Tongue (tissue), 2 donors: ENCODE results near the gene GABRD. TPM values are rescaled to one million over a fixed set of nuclear protein-coding genes. Genes with fewer than 3 reads are reported as not detected.

ENCODE experiments used
- DNase-seq: peaks from one replicate; pipeline ENCODE4 v3.0.0-alpha.2; 2015
- total RNA-seq: library from RNA; depleted of rRNA; stranded (reverse); fragments of >200 nt; gene quantifications from one replicate; pipeline ENCODE4 v1.2.3, GENCODE V29; 2014

The GABRD gene
- total RNA-seq, 1 donor from 2014 or later: 0.82 TPM

GRCh38 chr1:2018217-2019171 is 651 bp upstream of the GABRD start:
- no peak for DNase-seq

DNA sequence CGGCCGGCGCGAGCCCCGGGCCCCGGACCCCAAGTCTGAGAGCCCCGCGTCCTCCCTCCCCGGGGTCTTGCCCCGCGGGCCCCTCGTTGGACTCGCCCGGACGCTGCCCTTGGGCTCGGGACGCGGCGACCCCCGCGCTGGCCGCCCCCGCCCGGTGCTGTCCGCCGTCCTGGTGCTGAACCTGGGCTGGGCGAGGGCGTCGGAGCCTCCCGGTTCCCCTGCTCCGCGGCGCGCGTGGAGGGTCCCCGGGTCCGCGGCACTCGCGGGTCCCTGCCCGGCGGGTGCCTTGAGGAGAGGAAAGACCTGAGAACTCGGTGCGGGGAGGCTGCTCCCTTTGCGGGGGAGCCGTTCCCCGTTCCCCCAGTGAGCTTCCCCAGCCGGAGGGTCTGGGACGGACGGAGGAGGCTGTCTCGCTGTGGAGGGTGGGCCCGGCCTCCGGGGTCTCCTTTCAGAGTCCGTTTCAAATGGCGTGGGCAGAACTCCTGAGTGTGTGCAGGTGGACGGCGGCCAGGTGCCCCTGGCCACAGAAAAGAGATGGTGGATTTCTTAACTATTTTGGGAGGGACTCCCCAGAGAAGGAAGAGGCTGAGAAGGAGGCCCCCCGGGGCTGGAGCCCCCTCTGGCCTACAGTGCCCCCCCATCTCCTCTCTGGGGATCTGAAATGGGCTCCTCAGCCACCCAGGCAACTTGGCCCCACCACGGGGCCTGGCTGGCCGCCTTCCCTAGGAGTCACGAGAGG is 595 bp downstream of the GABRD start:
- DNase-seq: peak; percentile 52

- DNase-seq: no peak
Measured at GRCh38 chr1:2020310-2020655, 1.1 kb downstream of the GABRD start.

DNA sequence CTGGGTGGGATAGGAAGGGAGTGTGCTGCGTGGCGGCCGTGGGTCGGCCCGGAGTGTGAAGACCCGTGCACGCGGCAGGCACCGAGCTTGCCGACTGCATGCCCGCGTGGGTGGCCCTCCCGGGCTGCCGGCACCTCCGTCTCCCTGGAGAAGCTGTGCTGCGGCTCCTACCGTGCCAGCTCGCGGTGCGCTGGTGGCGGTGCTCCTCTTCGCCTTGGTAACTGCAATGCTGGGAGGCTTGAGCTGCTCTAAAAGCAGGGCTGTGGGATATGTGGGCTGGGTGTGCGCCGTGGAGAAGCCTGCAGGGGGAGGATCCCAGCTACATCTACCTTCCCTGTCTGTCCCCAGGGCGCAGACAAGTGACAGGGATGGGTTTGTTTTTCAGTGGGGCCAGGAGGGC is 2.4 kb downstream of the GABRD start:
- no peak for DNase-seq

DNA sequence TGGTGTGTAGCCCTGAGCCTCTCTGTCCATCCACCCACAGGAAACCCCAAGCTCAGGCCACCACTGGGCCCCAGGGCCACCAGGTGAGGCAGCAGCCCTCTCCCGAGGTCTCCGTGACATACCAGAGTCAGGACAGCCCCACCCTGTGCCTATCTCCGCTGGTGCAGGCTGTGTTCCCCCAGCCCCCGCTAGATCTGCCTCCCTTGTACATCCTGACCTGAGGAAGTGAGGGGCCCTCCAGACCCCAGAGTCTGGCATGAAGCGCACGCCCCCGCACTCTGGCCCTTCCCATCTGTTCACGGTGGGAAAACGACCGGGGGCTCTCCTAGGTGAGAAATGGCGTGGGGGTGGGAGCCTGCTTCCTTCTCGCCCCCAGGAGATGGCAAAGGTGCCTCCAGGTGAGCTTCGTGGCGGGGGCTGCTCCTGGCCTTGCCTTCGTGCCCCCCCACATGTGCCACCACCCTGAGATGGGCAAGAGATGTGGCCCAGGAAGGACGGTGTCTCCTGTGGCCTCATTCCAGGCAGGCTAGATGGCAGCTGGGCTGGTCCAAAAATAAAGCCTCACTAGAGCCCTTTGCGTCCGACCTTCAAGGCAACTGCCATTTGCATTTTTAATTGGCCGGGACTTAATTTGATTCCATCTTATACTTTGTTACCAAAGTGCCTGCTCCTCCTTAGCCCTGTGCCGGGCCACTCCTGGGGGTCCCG is 3.1 kb downstream of the GABRD start:
- no peak for DNase-seq

DNA sequence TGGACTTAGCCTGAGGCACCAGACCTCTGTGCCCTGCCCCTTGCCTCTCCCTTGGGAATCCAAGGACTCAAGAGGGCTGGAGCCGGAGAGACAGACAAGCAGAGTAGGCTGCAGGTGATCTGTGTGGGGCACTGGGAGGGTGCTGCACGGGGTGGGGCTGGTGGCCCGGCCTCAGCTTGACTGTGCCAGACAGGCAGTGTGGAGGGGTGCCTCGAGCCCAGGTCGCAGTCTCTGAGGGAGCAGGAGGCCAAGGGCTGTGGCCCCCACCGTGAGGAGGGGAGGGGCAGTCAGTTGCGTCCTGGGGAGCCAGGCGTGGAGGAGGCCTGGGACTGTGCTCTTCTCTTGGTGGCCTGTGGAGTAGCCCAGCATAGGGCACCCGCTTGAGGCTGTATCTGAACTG is 4.0 kb downstream of the GABRD start:
- no peak for DNase-seq

- DNase-seq: no peak
Measured at GRCh38 chr1:2024451-2024850, 5.3 kb downstream of the GABRD start.

DNA sequence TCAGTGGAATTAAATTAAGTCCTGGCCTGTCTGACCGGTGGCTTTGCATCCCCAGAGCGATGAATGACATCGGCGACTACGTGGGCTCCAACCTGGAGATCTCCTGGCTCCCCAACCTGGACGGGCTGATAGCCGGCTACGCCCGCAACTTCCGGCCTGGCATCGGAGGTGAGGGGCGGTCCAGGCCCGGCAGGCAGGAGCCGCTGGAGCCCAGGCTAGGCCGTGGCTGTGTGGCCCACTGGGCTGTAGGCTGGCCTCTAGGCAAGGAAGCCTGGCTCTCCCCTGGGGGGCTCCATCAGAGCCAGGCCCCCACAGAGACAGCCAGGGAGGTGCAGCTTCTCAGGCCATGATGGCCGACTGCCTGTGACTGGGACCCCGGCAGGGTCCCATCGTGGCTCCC is 5.7 kb downstream of the GABRD start:
- DNase-seq: no peak

GRCh38 chr1:2025491-2025981 is 6.4 kb downstream of the GABRD start:
- peak; percentile 80 for DNase-seq

DNA sequence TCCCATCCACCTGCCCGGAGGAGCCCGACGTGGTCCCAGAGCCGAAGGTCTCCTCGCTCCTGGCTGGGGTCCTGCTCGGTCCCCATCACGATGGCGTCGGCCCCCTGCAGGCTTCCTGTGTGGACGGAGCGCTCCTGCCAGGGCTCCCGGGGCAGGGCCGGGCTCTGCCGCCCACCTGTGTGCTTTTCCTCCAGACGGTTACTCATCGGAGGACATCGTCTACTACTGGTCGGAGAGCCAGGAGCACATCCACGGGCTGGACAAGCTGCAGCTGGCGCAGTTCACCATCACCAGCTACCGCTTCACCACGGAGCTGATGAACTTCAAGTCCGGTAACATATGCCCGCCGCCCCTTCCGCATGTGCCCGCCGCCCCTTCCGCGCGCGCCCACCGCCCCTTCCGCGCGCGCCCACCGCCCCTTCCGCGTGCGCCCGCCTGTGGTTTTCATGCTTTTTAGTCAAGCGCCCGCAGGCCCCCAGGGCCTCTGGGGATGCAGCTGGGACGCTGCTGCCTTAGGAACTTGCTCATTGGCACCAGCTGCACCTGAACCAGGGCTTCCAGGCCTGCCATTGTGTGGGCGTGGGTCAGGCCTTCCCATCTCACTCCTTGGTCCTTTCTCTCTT is 8.9 kb downstream of the GABRD start:
- no peak for DNase-seq

- no peak for DNase-seq
Measured at GRCh38 chr1:2028870-2029560, 9.9 kb downstream of the GABRD start.

- no peak for DNase-seq
Measured at GRCh38 chr1:2029561-2029960, 10.4 kb downstream of the GABRD start.

DNA sequence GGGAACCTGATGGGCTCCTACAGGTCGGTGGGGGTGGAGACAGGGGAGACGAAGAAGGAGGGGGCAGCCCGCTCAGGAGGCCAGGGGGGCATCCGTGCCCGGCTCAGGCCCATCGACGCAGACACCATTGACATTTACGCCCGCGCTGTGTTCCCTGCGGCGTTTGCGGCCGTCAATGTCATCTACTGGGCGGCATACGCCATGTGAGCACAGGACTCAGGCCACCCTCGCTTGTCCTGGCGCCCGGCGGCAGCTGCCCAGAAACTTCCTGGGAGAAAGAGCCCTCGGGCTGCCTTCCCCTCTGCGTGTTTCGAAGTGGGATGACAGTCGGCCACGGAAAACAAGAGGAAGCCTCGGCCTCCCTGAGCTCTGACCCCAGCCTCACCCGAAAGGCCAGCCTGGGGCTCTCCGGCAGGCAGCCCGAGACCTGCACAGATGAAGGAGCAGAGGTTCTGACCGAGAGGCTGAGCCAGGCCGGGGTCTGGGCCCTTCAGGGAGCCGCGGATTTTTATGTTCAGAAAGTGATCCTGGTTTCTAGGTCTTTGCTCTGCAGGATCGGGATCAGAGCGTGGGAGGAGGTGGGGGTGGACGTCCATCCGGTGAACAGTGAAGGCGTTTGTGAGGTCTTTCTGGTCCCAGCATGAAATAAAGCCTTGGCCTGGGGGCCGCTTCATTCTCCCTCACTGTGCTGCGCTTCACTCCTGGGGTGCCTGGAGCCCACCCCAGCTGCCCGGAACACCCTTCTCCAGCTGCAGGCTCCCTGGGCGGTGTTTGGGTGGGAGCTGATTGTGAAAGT is 11.1 kb downstream of the GABRD start:
- no peak for DNase-seq

DNA sequence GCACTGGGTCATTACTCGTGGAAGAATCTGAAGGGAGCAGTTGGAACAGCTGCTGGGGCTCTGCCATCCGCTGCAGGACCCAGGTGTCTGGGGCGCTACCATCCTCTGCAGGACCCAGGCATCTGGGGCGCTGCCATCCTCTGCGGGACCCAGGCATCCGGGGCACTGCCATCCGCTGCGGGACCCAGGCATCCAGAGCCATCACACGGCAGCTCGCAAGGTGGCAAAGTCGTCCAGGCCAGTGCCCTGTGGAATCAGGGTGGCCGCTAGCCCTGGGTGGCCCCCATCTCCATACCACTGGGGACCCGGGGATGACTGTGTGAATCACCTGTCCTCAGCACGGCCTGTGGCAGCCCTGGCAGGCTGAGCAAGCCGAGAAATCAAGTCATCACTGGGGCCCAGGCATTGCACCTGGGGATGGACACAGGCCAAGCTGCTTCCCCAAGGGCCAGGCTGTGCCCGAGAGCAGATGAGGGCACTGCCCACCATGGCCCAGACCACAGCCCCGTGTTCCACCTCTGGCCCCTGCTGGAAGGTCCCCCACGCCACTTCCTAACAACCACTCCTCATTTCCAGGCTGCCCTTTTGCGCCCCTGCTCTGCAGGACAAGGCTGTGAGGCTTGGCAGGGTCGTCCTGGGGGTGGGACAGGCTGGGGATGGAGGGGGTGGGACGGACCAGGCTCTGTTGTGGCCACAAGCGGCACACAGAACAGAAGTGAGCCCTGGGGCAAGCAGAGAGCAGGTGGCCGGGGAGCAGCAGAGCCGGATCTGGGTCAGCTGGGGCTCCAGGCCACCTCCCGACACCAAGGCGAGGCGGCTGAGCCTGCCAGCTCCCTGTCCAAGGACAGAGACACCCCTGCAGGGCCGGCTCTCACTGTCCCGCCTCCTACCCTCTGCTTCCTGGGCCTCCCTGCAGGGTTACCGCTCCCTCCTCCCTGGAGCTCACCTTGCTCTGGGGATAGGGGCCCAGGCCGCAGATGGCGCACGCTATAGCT is 12.7 kb downstream of the GABRD start:
- DNase-seq: no peak

GRCh38 chr1:2032737-2033136 is 13.6 kb downstream of the GABRD start:
- no peak for DNase-seq

GRCh38 chr1:2033165-2033564 is 14.0 kb downstream of the GABRD start:
- DNase-seq: no peak

- DNase-seq: no peak
Measured at GRCh38 chr1:2036287-2036686, 17.1 kb downstream of the GABRD start.

- DNase-seq: no peak
Measured at GRCh38 chr1:2037314-2037979, 18.3 kb downstream of the GABRD start.

DNA sequence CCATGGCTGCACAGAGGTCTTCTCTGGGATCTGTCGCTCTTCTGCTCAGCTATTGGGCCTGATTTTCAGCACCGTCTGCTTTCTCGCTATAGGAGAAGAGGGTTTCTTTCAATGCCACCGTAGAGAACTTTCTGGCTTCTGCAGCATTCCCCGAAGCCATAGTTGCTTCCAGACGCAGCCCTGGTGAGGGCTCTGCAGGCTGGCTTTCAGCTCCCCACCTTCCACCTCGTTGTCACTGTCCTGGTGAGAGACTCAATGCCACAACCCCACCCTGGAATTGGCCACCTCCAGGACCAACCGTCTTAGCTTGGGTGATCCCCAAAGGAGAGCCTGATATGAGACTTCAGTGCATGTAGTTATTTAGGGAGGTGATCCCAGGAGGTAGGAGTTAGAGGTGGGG is 19.1 kb downstream of the GABRD start:
- DNase-seq: no peak
